H1 (cell line): Measurements from ENCODE around the gene GUCY1A2. TPM values are rescaled to one million over a fixed set of nuclear protein-coding genes. Genes with fewer than 3 reads are reported as not detected.

Experiments
- CTCF ChIA-PET: fragments of 300-600 bp; sonication (Branson Sonifier 250); formaldehyde crosslinking; loops from one replicate; lab custom pipeline; 2021; ENCODE audit not compliant: partially characterized antibody; lab: Charles Lee
- POLR2A ChIA-PET: fragments of 300-600 bp; sonication (Branson Sonifier 250); formaldehyde crosslinking; loops from one replicate; lab custom pipeline; 2021; ENCODE audit warnings: inconsistent platforms; ENCODE audit not compliant: partially characterized antibody; lab: Charles Lee
- DNase-seq, 2 experiments: peaks; one replicate each; pipeline versions ENCODE4 v3.0.0 to v3.0.0-alpha.2; 2010 to 2022; ENCODE audit warnings: low spot score in 2 of 2, low read depth in 1 of 2, mixed read lengths in 1 of 2
- FAIRE-seq: peaks from 2 replicates; lab custom pipeline; 2011; peaks lifted over from hg19 to GRCh38; lab: Jason Lieb, UNC
- H2AFZ ChIP-seq: 2 replicates; pipeline ENCODE4 v1.8.1; 2012; ENCODE audit warnings: low read length, inconsistent platforms
- H2AK5ac ChIP-seq: 2 replicates; pipeline ENCODE4 v1.6.1; 2013; ENCODE audit warnings: low read depth, low read length
- H2BK120ac ChIP-seq: replicated peaks from 2 replicates; pipeline ENCODE3; 2013; ENCODE audit warnings: low read depth, low read length, inconsistent platforms
- H2BK12ac ChIP-seq: 2 replicates; pipeline ENCODE4 v1.6.1; 2013; ENCODE audit warnings: low read depth, low read length
- H2BK15ac ChIP-seq: 2 replicates; pipeline ENCODE4 v1.6.1; 2013; ENCODE audit warnings: low read length
- H2BK20ac ChIP-seq: 2 replicates; pipeline ENCODE4 v1.6.1; 2013; ENCODE audit warnings: low read length
- H2BK5ac ChIP-seq: 2 replicates; pipeline ENCODE4 v1.6.1; 2013; ENCODE audit warnings: low read depth, low read length
- H3K14ac ChIP-seq: 2 replicates; pipeline ENCODE4 v1.6.1; 2013; ENCODE audit warnings: inconsistent platforms; ENCODE audit not compliant: insufficient read length
- H3K18ac ChIP-seq: 2 replicates; pipeline ENCODE4 v1.6.1; 2013; ENCODE audit warnings: low read length; ENCODE audit errors: extremely low read depth
- H3K23ac ChIP-seq: 2 replicates; pipeline ENCODE4 v1.6.1; 2013; ENCODE audit warnings: inconsistent platforms; ENCODE audit not compliant: insufficient read length
- H3K23me2 ChIP-seq: 2 replicates; pipeline ENCODE4 v1.6.1; 2013; ENCODE audit warnings: low read depth, low read length
- H3K27ac ChIP-seq: 2 replicates; pipeline ENCODE4 v1.6.1; 2011; ENCODE audit warnings: low read depth, low read length, inconsistent platforms
- H3K27me3 ChIP-seq, 4 experiments: replicated peaks in 1 of 4; 1 replicate in 1 of 4; 2 replicates in 3 of 4; pipeline versions ENCODE4 v1.6.1 to v1.8.1; 2011 to 2013; ENCODE audit warnings: low read length in 3 of 4, mild to moderate bottlenecking in 3 of 4, inconsistent platforms in 2 of 4, mixed read lengths in 2 of 4, moderate library complexity in 1 of 4; ENCODE audit not compliant: control insufficient read depth in 3 of 4, insufficient read depth in 3 of 4; ENCODE audit errors: extremely low read depth in 1 of 4
- H3K36me3 ChIP-seq, 4 experiments: 2 replicates each; pipeline versions ENCODE4 v1.6.1 to v1.8.1; 2011 to 2013; ENCODE audit warnings: mild to moderate bottlenecking in 4 of 4, low read length in 3 of 4, moderate library complexity in 2 of 4, control low read depth in 1 of 4, inconsistent platforms in 1 of 4; ENCODE audit not compliant: insufficient read depth in 4 of 4, control insufficient read depth in 2 of 4
- H3K4ac ChIP-seq: replicated peaks from 2 replicates; pipeline ENCODE3; 2013; ENCODE audit warnings: low read length, low read depth, mixed read lengths, inconsistent platforms; ENCODE audit not compliant: insufficient read length
- H3K4me1 ChIP-seq, 4 experiments: replicated peaks in 1 of 4; 1 replicate in 1 of 4; 2 replicates in 3 of 4; pipeline versions ENCODE4 v1.6.1 to v1.8.1; 2011 to 2013; ENCODE audit warnings: low read length in 3 of 4, inconsistent platforms in 2 of 4, mixed read lengths in 1 of 4; ENCODE audit not compliant: insufficient read depth in 4 of 4, control insufficient read depth in 3 of 4
- H3K4me2 ChIP-seq, 2 experiments: 2 replicates each; pipeline versions ENCODE4 v1.6.1 to v1.8.1; 2011 to 2013; ENCODE audit warnings: low read depth in 2 of 2, low read length in 2 of 2, control low read depth in 1 of 2, inconsistent platforms in 1 of 2, mild to moderate bottlenecking in 1 of 2; ENCODE audit not compliant: insufficient read depth in 1 of 2
- H3K4me3 ChIP-seq, 4 experiments: fragments of 200-600, 300-600 bp in 1 of 4; sonication (generic), shearing (Covaris generic), sonication (Bioruptor Twin) in 1 of 4; 2 replicates each; pipeline versions ENCODE4 v1.5.1 to v1.8.1; 2011 to 2016; ENCODE audit warnings: low read length in 4 of 4, low read depth in 3 of 4, control low read depth in 2 of 4, inconsistent platforms in 2 of 4, mild to moderate bottlenecking in 2 of 4, mixed read lengths in 1 of 4, moderate library complexity in 1 of 4; ENCODE audit not compliant: insufficient read depth in 2 of 4; ENCODE audit errors: extremely low read depth in 1 of 4
- H3K56ac ChIP-seq: replicated peaks from 2 replicates; pipeline ENCODE3; 2013; ENCODE audit warnings: low read depth, mild to moderate bottlenecking, mixed read lengths, low read length, inconsistent platforms; ENCODE audit not compliant: insufficient read length
- H3K79me1 ChIP-seq: 2 replicates; pipeline ENCODE4 v1.6.1; 2013; ENCODE audit warnings: low read depth, low read length, control low read depth
- H3K79me2 ChIP-seq, 2 experiments: 2 replicates each; pipeline versions ENCODE4 v1.6.1 to v1.8.1; 2012 to 2013; ENCODE audit warnings: low read length in 2 of 2, mild to moderate bottlenecking in 2 of 2, inconsistent platforms in 1 of 2; ENCODE audit not compliant: insufficient read depth in 2 of 2, control insufficient read depth in 1 of 2
- H3K9ac ChIP-seq, 4 experiments: replicated peaks in 1 of 4; 1 replicate in 1 of 4; 2 replicates in 3 of 4; pipeline versions ENCODE4 v1.6.1 to v1.8.1; 2011 to 2013; ENCODE audit warnings: low read depth in 3 of 4, low read length in 3 of 4, control low read depth in 2 of 4, mild to moderate bottlenecking in 2 of 4, moderate library complexity in 2 of 4, inconsistent platforms in 1 of 4; ENCODE audit errors: extremely low read depth in 1 of 4
- H3K9me3 ChIP-seq, 2 experiments: 2 replicates each; pipeline versions ENCODE4 v1.6.1 to v1.8.1; 2012 to 2013; ENCODE audit warnings: mild to moderate bottlenecking in 2 of 2, moderate library complexity in 2 of 2, control low read depth in 1 of 2, inconsistent platforms in 1 of 2, low read depth in 1 of 2, low read length in 1 of 2, mixed read lengths in 1 of 2; ENCODE audit not compliant: insufficient read depth in 2 of 2
- H4K20me1 ChIP-seq, 2 experiments: replicated peaks in 1 of 2; 2 replicates each; pipeline versions ENCODE3 to v1.8.1; 2011 to 2013; ENCODE audit warnings: inconsistent platforms in 2 of 2, low read length in 2 of 2, mild to moderate bottlenecking in 1 of 2; ENCODE audit not compliant: insufficient read depth in 2 of 2, control insufficient read depth in 1 of 2
- H4K5ac ChIP-seq: 2 replicates; pipeline ENCODE4 v1.6.1; 2013; ENCODE audit warnings: low read length, low read depth, mixed read lengths, inconsistent platforms; ENCODE audit not compliant: insufficient read length
- H4K8ac ChIP-seq: 2 replicates; pipeline ENCODE4 v1.8.0; 2013; ENCODE audit warnings: mild to moderate bottlenecking, moderate library complexity, low read length, inconsistent platforms; ENCODE audit not compliant: insufficient read depth; ENCODE audit errors: extremely low read depth
- H4K91ac ChIP-seq: replicated peaks from 2 replicates; pipeline ENCODE3; 2013; ENCODE audit warnings: low read length, mixed read lengths, inconsistent platforms; ENCODE audit not compliant: insufficient read length
- ASH2L ChIP-seq: fragments of 200-600, 300-600 bp; sonication (generic); IDR thresholded peaks from one replicate; pipeline ENCODE4 v1.7.1; 2017; ENCODE audit warnings: low read length
- CEBPB ChIP-seq: IDR thresholded peaks from 2 replicates; pipeline ENCODE4 v1.6.1; 2012; ENCODE audit warnings: low read depth, low read length
- CHD1 ChIP-seq: IDR thresholded peaks from 2 replicates; pipeline ENCODE4 v1.6.1; 2012; ENCODE audit warnings: low read depth, low read length, improper control_type of control experiment
- CTBP2 ChIP-seq: IDR thresholded peaks from 2 replicates; pipeline ENCODE4 v1.7.0; 2011; ENCODE audit warnings: borderline replicate concordance, mild to moderate bottlenecking, moderate library complexity, mixed read lengths, low read length; ENCODE audit not compliant: insufficient read depth, insufficient read length
- PHF8 ChIP-seq: fragments of 200-600 bp; sonication (generic); conservative IDR thresholded peaks from 2 replicates; pipeline ENCODE4 v1.7.1; 2012; ENCODE audit warnings: low read depth, mild to moderate bottlenecking, inconsistent platforms, low read length, moderate library complexity
- SP1 ChIP-seq: IDR thresholded peaks from 2 replicates; pipeline ENCODE4 v1.6.1; 2011; ENCODE audit warnings: low read depth, low read length
- WGBS, 2 experiments: shearing (Covaris generic) in 1 of 2; methylation state at CpG; one replicate each; pipeline versions ENCODE4 v1.1.6 to v1.1.7; 2013 to 2015; ENCODE audit warnings: low lambda C conversion rate in 2 of 2, mixed read lengths in 2 of 2, inconsistent platforms in 1 of 2, low coverage in 1 of 2, missing lambda C conversion rate in 1 of 2; ENCODE audit not compliant: insufficient replicate concordance in 2 of 2, insufficient coverage in 1 of 2, insufficient read length in 1 of 2; ENCODE audit errors: extremely low coverage in 1 of 2, missing lambda C conversion rate in 1 of 2; 5-methylcytosine and 5-hydroxymethylcytosine counted together
- polyA plus RNA-seq, 7 experiments: library from polyadenylated mRNA; depleted of rRNA in 3 of 7; stranded (reverse) in 5 of 7; unstranded in 2 of 7; fragments of >200 nt in 5 of 7; fragments of 200-250 nt in 2 of 7; gene quantifications; 1 replicate in 5 of 7; 2 replicates in 1 of 7; 4 replicates in 1 of 7; pipeline versions ENCODE4 v1.2.1 to v1.2.3, GENCODE V29; 2011 to 2013; ENCODE audit warnings: missing spikeins in 2 of 7, mixed read lengths in 2 of 7
- total RNA-seq: library from RNA; stranded (reverse); fragmentation: NEBNext Ultra II Directional; extraction: Animal tissue kit (Norgen Biotek cat#: 25700); gene quantifications from 2 replicates; pipeline ENCODE4 v1.2.1, GENCODE V29; 2021

Gene GUCY1A2
- total and polyA plus RNA-seq, 2 of the 8 experiments (the other 6 are each of a cell fraction or from before 2014, with no cell fraction given), result 0.11 to 1.9 TPM

DNA sequence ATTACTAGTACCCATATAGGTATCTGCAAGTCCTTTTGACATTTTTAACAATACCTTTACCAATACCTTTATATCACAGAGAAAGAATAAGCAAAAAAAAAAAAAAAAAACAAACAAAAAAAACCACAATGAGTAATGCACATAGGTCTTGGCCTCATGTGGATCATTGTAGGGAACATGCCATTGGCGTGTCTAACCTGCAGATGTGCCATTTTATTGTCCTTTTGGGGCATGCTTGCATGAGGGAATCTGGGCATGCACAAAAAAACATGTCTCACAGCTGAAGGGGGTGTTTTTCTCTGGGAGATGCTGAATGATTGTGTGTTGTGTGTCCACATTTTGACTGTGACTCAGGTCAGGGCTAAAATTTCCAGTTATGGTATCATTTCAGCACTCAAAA lies 361.6 kb downstream of the GUCY1A2 start:
- Histone ChIP-seq H2BK15ac (no peak overlapping the region), H2AFZ (no peak overlapping the region), H3K14ac (no peak overlapping the region), H3K27me3 (no peaks in the 10 kb centered on the region), H4K20me1 (no peaks in the 10 kb centered on the region), H3K4me1 (no peaks in the 10 kb centered on the region), H3K27ac (no peak overlapping the region), H2BK12ac (no peak overlapping the region), H4K91ac (no peak overlapping the region), H3K4me3 (no peak overlapping the region), H3K9ac (no peak overlapping the region), H2BK20ac (no peak overlapping the region), H3K23me2 (no peaks in the 10 kb centered on the region), H3K4me2 (no peak overlapping the region), H2BK120ac (no peak overlapping the region), H3K23ac (no peak overlapping the region), H2AK5ac (no peak overlapping the region), H3K79me1 (no peaks in the 10 kb centered on the region), H4K8ac (no peak overlapping the region), H3K4ac (no peak overlapping the region), H3K56ac (no peak overlapping the region), H3K36me3 (no peaks in the 10 kb centered on the region), H4K5ac (no peak overlapping the region), H3K9me3 (no peaks in the 10 kb centered on the region), H3K79me2 (no peaks in the 10 kb centered on the region), H2BK5ac (no peak overlapping the region), H3K18ac (no peak overlapping the region)
- FAIRE-seq (no peak), DNase-seq (no peak)
- ChIA-PET CTCF (no interaction called here), POLR2A (no interaction called here)
- WGBS, 2 experiments, result 100% methylated on average over 1 of the region's 1 CpG; no CpG with 5 or more reads in 1 of the 2 experiments
- TF ChIP-seq CTBP2 (no peak), CEBPB (no peak), CHD1 (no peak), PHF8 (no peak), SP1 (no peak), ASH2L (no peak)
